Neural cell (in vitro differentiated cells): ENCODE measurements around the gene PLEKHM3. TPM values are rescaled to one million over a fixed set of nuclear protein-coding genes. Genes with fewer than 3 reads are reported as not detected.

Experiments used
- H2AFZ ChIP-seq: fragments of 200-600, 300-800 bp; sonication (generic), shearing (Covaris generic); 2 replicates; pipeline ENCODE4 v1.6.0; 2014; ENCODE audit warnings: low read depth, mild to moderate bottlenecking, antibody characterized with exemption, low read length, moderate library complexity
- H3F3A ChIP-seq: fragments of 200-600 bp; shearing (Covaris generic); 2 replicates; pipeline ENCODE4 v1.6.1; 2016; ENCODE audit warnings: mild to moderate bottlenecking, moderate library complexity, mixed read lengths, antibody characterized with exemption, low read length; ENCODE audit not compliant: insufficient read depth, poor library complexity, severe bottlenecking
- H3K27ac ChIP-seq: fragments of 200-600, 300-800 bp; sonication (generic), shearing (Covaris generic); 2 replicates; pipeline ENCODE4 v1.5.1; 2014; ENCODE audit warnings: mild to moderate bottlenecking, low read length, moderate library complexity
- H3K27me3 ChIP-seq: fragments of 300-800, 200-600 bp; sonication (generic), shearing (Covaris generic); 2 replicates; pipeline ENCODE4 v1.6.0; 2014; ENCODE audit warnings: mild to moderate bottlenecking, low read depth, low read length, moderate library complexity; ENCODE audit not compliant: insufficient read depth
- H3K36me3 ChIP-seq: fragments of 300-800, 200-600 bp; sonication (generic), shearing (Covaris generic); 2 replicates; pipeline ENCODE4 v1.5.1; 2014; ENCODE audit warnings: mild to moderate bottlenecking, antibody characterized with exemption, low read length, moderate library complexity; ENCODE audit not compliant: insufficient read depth
- H3K4me2 ChIP-seq: fragments of 300-800, 200-600 bp; sonication (generic), shearing (Covaris generic); 2 replicates; pipeline ENCODE4 v1.6.0; 2014; ENCODE audit warnings: mild to moderate bottlenecking, low read length
- H3K4me3 ChIP-seq: fragments of 300-800, 200-600 bp; sonication (generic), shearing (Covaris generic); 2 replicates; pipeline ENCODE4 v1.5.1; 2014; ENCODE audit warnings: mild to moderate bottlenecking, low read length, moderate library complexity
- H3K79me2 ChIP-seq: fragments of 200-600 bp; shearing (Covaris generic); replicated peaks from 2 replicates; pipeline ENCODE4 v1.6.0; 2014; ENCODE audit warnings: mild to moderate bottlenecking, low read length, moderate library complexity; ENCODE audit not compliant: insufficient read depth
- H3K9ac ChIP-seq: fragments of 300-800, 200-600 bp; sonication (generic), shearing (Covaris generic); 2 replicates; pipeline ENCODE4 v1.6.1; 2016; ENCODE audit warnings: mild to moderate bottlenecking, low read length, mixed read lengths
- H3K9me2 ChIP-seq: fragments of 200-600 bp; shearing (Covaris generic); 2 replicates; pipeline ENCODE4 v1.6.1; 2016; ENCODE audit warnings: mild to moderate bottlenecking, low read length, mixed read lengths; ENCODE audit not compliant: insufficient read depth
- H3K9me3 ChIP-seq: fragments of 200-600, 300-800 bp; sonication (generic), shearing (Covaris generic); 2 replicates; pipeline ENCODE4 v1.6.1; 2016; ENCODE audit warnings: mild to moderate bottlenecking, mixed run types, low read length, moderate library complexity, mixed read lengths
- H4K20me1 ChIP-seq: fragments of 200-600 bp; shearing (Covaris generic); 2 replicates; pipeline ENCODE4 v1.6.1; 2016; ENCODE audit warnings: mild to moderate bottlenecking, mixed run types; ENCODE audit not compliant: insufficient read depth
- EP300 ChIP-seq: fragments of 450-650 bp; conservative IDR thresholded peaks from 2 replicates; pipeline ENCODE4 v1.6.1; 2014; ENCODE audit warnings: antibody characterized with exemption, mild to moderate bottlenecking, moderate library complexity; ENCODE audit not compliant: poor library complexity, severe bottlenecking
- EZH2 ChIP-seq: fragments of 200-600, 300-800 bp; shearing (Covaris generic), sonication (generic); IDR thresholded peaks from 2 replicates; pipeline ENCODE4 v1.6.1; 2014; ENCODE audit warnings: antibody characterized with exemption, low read length, borderline replicate concordance, mild to moderate bottlenecking; ENCODE audit not compliant: insufficient read depth, poor library complexity, severe bottlenecking
- MXI1 ChIP-seq: fragments of 450-650 bp; conservative IDR thresholded peaks from 2 replicates; pipeline ENCODE4 v1.6.1; 2014; ENCODE audit warnings: antibody characterized with exemption, mild to moderate bottlenecking; ENCODE audit not compliant: poor library complexity, severe bottlenecking
- POLR2AphosphoS5 ChIP-seq: IDR thresholded peaks from 2 replicates; pipeline ENCODE4 v1.6.1; 2012
- RAD21 ChIP-seq: fragments of 450-650 bp; conservative IDR thresholded peaks from 2 replicates; pipeline ENCODE4 v1.6.1; 2014; ENCODE audit warnings: antibody characterized with exemption, mild to moderate bottlenecking, moderate library complexity
- SMC3 ChIP-seq: fragments of 450-650 bp; conservative IDR thresholded peaks from 2 replicates; pipeline ENCODE4 v1.6.1; 2014; ENCODE audit warnings: antibody characterized with exemption, mild to moderate bottlenecking, moderate library complexity; ENCODE audit not compliant: poor library complexity
- TAF1 ChIP-seq: IDR thresholded peaks from 2 replicates; pipeline ENCODE4 v1.6.1; 2012; ENCODE audit warnings: low read depth
- polyA plus RNA-seq: library from polyadenylated mRNA; depleted of rRNA; stranded (reverse); fragments of >200 nt; gene quantifications from 2 replicates; pipeline ENCODE4 v1.2.3, GENCODE V29; 2014
- TF ChIP-seq, protein P1 (sequence below): IDR thresholded peaks from 2 replicates; pipeline ENCODE4 v1.6.1; 2012; ENCODE audit warnings: borderline replicate concordance
- TF ChIP-seq, protein P2 (sequence below): fragments of 450-650 bp; IDR thresholded peaks from 2 replicates; pipeline ENCODE4 v1.5.1; 2014; ENCODE audit warnings: antibody characterized with exemption, mild to moderate bottlenecking, moderate library complexity; ENCODE audit not compliant: poor library complexity, severe bottlenecking

Gene PLEKHM3
- polyA plus RNA-seq, 1 donor from 2014 or later, result 13.4 TPM

DNA sequence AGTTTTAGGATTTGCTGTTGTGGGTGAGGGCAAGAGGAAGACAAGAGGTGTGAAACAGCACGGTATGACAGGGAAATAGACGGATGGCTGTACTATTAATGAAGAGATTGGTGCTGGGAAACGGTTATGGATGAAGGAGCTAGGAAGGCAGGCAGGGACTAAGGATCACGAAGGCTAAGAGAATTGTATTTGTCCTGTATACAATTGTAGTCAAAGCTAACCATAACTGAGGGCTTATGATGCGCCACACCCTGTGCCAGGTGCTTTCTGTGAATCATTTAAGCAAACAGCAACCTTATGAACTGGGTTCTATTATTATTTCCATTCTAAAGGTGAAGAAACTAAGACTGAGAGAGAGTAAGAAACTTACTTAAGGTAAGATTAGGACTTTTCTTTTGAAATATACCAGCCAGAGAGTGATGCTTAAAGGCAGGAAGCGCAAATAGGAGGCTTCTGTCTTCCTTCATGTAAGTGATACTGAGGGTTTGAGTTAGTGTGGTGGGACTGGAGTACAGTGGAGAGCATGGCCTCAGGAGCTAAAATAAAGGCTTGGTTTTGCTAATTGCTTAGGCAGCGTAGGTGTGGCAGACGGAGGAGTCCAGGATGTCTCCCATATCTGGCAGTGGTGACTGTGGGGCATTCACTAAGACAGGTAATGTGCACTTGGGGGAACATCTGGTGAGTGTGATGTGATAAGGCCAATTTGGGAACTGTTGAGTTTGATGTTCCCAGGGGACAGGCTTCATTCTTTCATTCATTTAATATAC lies 85.8 kb downstream of the PLEKHM3 start:
- Histone ChIP-seq H3K79me2 (no peaks in the 10 kb centered on the region), H4K20me1 (no peaks in the 10 kb centered on the region), H3K9me2 (no peaks in the 10 kb centered on the region), H2AFZ (no peak overlapping the region), H3K9ac (no peak overlapping the region), H3K27me3 (no peaks in the 10 kb centered on the region), H3F3A (no peaks in the 10 kb centered on the region), H3K27ac (no peak overlapping the region), H3K36me3 (peaks cover 5% of the 10 kb centered on the region), H3K9me3 (no peaks in the 10 kb centered on the region), H3K4me2 (no peak overlapping the region), H3K4me3 (no peak overlapping the region)
- no peak for TF ChIP-seq POLR2AphosphoS5
- no peak for TF ChIP-seq TAF1
- TF ChIP-seq RAD21, result no peak
- no peak for TF ChIP-seq SMC3
- TF ChIP-seq, protein P1, sequence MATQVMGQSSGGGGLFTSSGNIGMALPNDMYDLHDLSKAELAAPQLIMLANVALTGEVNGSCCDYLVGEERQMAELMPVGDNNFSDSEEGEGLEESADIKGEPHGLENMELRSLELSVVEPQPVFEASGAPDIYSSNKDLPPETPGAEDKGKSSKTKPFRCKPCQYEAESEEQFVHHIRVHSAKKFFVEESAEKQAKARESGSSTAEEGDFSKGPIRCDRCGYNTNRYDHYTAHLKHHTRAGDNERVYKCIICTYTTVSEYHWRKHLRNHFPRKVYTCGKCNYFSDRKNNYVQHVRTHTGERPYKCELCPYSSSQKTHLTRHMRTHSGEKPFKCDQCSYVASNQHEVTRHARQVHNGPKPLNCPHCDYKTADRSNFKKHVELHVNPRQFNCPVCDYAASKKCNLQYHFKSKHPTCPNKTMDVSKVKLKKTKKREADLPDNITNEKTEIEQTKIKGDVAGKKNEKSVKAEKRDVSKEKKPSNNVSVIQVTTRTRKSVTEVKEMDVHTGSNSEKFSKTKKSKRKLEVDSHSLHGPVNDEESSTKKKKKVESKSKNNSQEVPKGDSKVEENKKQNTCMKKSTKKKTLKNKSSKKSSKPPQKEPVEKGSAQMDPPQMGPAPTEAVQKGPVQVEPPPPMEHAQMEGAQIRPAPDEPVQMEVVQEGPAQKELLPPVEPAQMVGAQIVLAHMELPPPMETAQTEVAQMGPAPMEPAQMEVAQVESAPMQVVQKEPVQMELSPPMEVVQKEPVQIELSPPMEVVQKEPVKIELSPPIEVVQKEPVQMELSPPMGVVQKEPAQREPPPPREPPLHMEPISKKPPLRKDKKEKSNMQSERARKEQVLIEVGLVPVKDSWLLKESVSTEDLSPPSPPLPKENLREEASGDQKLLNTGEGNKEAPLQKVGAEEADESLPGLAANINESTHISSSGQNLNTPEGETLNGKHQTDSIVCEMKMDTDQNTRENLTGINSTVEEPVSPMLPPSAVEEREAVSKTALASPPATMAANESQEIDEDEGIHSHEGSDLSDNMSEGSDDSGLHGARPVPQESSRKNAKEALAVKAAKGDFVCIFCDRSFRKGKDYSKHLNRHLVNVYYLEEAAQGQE, result no peak
- TF ChIP-seq EZH2, result no peak
- TF ChIP-seq, protein P2, sequence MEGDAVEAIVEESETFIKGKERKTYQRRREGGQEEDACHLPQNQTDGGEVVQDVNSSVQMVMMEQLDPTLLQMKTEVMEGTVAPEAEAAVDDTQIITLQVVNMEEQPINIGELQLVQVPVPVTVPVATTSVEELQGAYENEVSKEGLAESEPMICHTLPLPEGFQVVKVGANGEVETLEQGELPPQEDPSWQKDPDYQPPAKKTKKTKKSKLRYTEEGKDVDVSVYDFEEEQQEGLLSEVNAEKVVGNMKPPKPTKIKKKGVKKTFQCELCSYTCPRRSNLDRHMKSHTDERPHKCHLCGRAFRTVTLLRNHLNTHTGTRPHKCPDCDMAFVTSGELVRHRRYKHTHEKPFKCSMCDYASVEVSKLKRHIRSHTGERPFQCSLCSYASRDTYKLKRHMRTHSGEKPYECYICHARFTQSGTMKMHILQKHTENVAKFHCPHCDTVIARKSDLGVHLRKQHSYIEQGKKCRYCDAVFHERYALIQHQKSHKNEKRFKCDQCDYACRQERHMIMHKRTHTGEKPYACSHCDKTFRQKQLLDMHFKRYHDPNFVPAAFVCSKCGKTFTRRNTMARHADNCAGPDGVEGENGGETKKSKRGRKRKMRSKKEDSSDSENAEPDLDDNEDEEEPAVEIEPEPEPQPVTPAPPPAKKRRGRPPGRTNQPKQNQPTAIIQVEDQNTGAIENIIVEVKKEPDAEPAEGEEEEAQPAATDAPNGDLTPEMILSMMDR, result no peak
- no peak for TF ChIP-seq MXI1
- no peak for TF ChIP-seq EP300

- peaks cover 2% of the 10 kb centered on the region for H3K36me3 ChIP-seq
- H3K4me2 ChIP-seq, result no peak overlapping the region
- H3K4me3 ChIP-seq, result no peak overlapping the region
- no peaks in the 10 kb centered on the region for H3K9me2 ChIP-seq
- no peak overlapping the region for H2AFZ ChIP-seq
- H3K27me3 ChIP-seq, result no peaks in the 10 kb centered on the region
- no peaks in the 10 kb centered on the region for H3K9me3 ChIP-seq
- no peaks in the 10 kb centered on the region for H3K79me2 ChIP-seq
- no peaks in the 10 kb centered on the region for H3F3A ChIP-seq
- TF ChIP-seq, protein P2, result no peak
- TF ChIP-seq, protein P1, result no peak
- TF ChIP-seq SMC3, result no peak
- no peak for TF ChIP-seq MXI1
- no peak for TF ChIP-seq POLR2AphosphoS5
- no peak for TF ChIP-seq TAF1
- TF ChIP-seq EZH2, result no peak
- TF ChIP-seq RAD21, result no peak
- no peak for TF ChIP-seq EP300
- H3K27ac ChIP-seq, result no peak overlapping the region
- H3K9ac ChIP-seq, result no peak overlapping the region
- H4K20me1 ChIP-seq, result no peaks in the 10 kb centered on the region
Measured at GRCh38 chr2:207938886-207939285, 86.4 kb downstream of the PLEKHM3 start.
